PC-3 (cell line): Measurements from ENCODE around the gene MAP3K5. TPM values are rescaled to one million over a fixed set of nuclear protein-coding genes. Genes with fewer than 3 reads are reported as not detected.

Experiments used
- ATAC-seq: fragments of 200-7000 bp; cut with Tn5 transposase; 2 replicates; pipeline ENCODE4 v1.9.1; 2020; ENCODE audit warnings: mild to moderate bottlenecking, moderate library complexity
- BruUV-seq: library from RNA; stranded (reverse); fragments of 400-500 nt; replicated peaks from 2 replicates; lab custom pipeline; 2021; lab: Mats Ljungman, UMichigan
- CTCF ChIA-PET: fragments of 300-600 bp; sonication (Branson Sonifier 250); formaldehyde crosslinking; loops from one replicate; lab custom pipeline; 2022; ENCODE audit warnings: antibody characterized with exemption; lab: Charles Lee
- POLR2A ChIA-PET: fragments of 300-600 bp; sonication (Branson Sonifier 250); formaldehyde crosslinking; loops from one replicate; lab custom pipeline; 2022; ENCODE audit warnings: antibody characterized with exemption; ENCODE audit not compliant: unreplicated experiment; lab: Charles Lee
- DNase-seq: peaks from one replicate; pipeline ENCODE4 v3.0.0-alpha.2; 2015
- H2AFZ ChIP-seq: fragments of 300-600 bp; sonication (generic); 2 replicates; pipeline ENCODE4 v1.6.0; 2016; ENCODE audit warnings: antibody characterized with exemption, low read length
- H3F3A ChIP-seq: fragments of 300-600 bp; sonication (generic); one replicate; pipeline ENCODE4 v1.6.0; 2017; ENCODE audit warnings: antibody characterized with exemption, low read length, control low read depth, mild to moderate bottlenecking; ENCODE audit not compliant: unreplicated experiment
- H3K27ac ChIP-seq: fragments of 300-600 bp; sonication (generic); 2 replicates; pipeline ENCODE4 v1.5.1; 2016; ENCODE audit warnings: mild to moderate bottlenecking, low read length
- H3K27me3 ChIP-seq: fragments of 300-600 bp; sonication (generic); 2 replicates; pipeline ENCODE4 v1.6.1; 2016; ENCODE audit warnings: low read length, mixed read lengths
- H3K36me3 ChIP-seq: fragments of 300-600 bp; sonication (generic); 2 replicates; pipeline ENCODE4 v1.6.1; 2016; ENCODE audit warnings: low read depth, mixed run types, low read length, mixed read lengths
- H3K4me1 ChIP-seq: fragments of 300-600 bp; sonication (generic); 2 replicates; pipeline ENCODE4 v1.5.1; 2016; ENCODE audit warnings: low read length; ENCODE audit not compliant: insufficient read depth
- H3K4me2 ChIP-seq: fragments of 300-600 bp; sonication (generic); 2 replicates; pipeline ENCODE4 v1.6.0; 2016; ENCODE audit warnings: low read length
- H3K4me3 ChIP-seq: fragments of 300-600 bp; sonication (generic); 2 replicates; pipeline ENCODE4 v1.5.1; 2016; ENCODE audit warnings: mild to moderate bottlenecking, low read length, mixed read lengths
- H3K79me2 ChIP-seq: fragments of 300-600 bp; sonication (generic); 2 replicates; pipeline ENCODE4 v1.6.1; 2017; ENCODE audit warnings: low read length, mixed read lengths
- H3K9ac ChIP-seq: fragments of 300-600 bp; sonication (generic); 2 replicates; pipeline ENCODE4 v1.6.0; 2016; ENCODE audit warnings: mild to moderate bottlenecking, low read length
- H3K9me2 ChIP-seq: fragments of 300-600 bp; sonication (generic); replicated peaks from 2 replicates; pipeline ENCODE4 v1.6.1; 2016; ENCODE audit warnings: mixed run types, low read length, mixed read lengths
- H3K9me3 ChIP-seq: fragments of 300-600 bp; sonication (generic); 2 replicates; pipeline ENCODE4 v1.6.1; 2016; ENCODE audit warnings: low read length, mixed read lengths
- H4K20me1 ChIP-seq: fragments of 300-600 bp; sonication (generic); 2 replicates; pipeline ENCODE4 v1.6.1; 2016; ENCODE audit warnings: low read length, mixed read lengths
- EZH2 ChIP-seq: fragments of 300-600 bp; sonication (generic); IDR thresholded peaks from one replicate; pipeline ENCODE4 v1.6.1; 2017; ENCODE audit warnings: antibody characterized with exemption, mild to moderate bottlenecking, low read length; ENCODE audit not compliant: unreplicated experiment
- EZH2phosphoT487 ChIP-seq: fragments of 300-600 bp; sonication (generic); IDR thresholded peaks from 2 replicates; pipeline ENCODE4 v1.6.1; 2018; ENCODE audit warnings: mild to moderate bottlenecking, antibody characterized with exemption, low read length, borderline replicate concordance
- intact Hi-C: fragments of 100-400 bp; cut with micrococcal nuclease; formaldehyde crosslinking; loops from 2 replicates; pipeline ENCODE4 v1.9.0; 2023
- total RNA-seq: library from RNA; depleted of rRNA; stranded (reverse); fragments of >200 nt; gene quantifications from 2 replicates; pipeline ENCODE4 v1.2.3, GENCODE V29; 2014
- TF ChIP-seq, protein P1 (sequence below): fragments of 300-600 bp; sonication (generic); conservative IDR thresholded peaks from 2 replicates; pipeline ENCODE4 v1.5.1; 2017; ENCODE audit warnings: antibody characterized with exemption, low read depth, mild to moderate bottlenecking, low read length

Gene MAP3K5
- total RNA-seq, 1 experiment from 2014 or later, result 4.3 TPM

DNA sequence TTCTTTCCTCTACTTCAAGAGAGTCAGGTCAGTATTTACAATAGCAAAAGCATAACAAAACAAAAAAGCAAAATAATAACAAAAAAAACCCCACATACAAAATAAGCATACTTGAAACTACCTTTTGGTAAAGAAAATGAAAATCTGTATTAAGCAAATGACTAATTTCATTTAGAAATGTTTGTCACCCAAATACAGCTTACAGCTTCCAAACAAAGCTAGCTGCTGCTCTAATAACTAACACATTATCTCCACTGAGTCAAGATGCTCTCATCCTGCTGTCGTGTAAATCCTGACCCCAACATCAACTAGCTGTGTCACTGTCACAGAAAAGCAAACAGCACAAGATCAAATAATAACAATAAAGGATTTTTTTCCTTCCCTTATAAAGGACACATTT lies 263.8 kb downstream of the MAP3K5 start:
- BruUV-seq, result no TSS peak
- ATAC-seq (no peak), DNase-seq (no peak)
- Histone ChIP-seq H3K4me2 (0 out of 2 replicates have a peak overlapping the region, but pooled peaks have one; percentile 14), H3K79me2 (peaks cover 49% of the 10 kb centered on the region), H3F3A (no peaks in the 10 kb centered on the region), H3K27ac (peak overlapping the region; percentile 54), H3K27me3 (no peaks in the 10 kb centered on the region), H3K4me1 (peaks cover 28% of the 10 kb centered on the region), H3K9me2 (no peaks in the 10 kb centered on the region), H3K36me3 (no peaks in the 10 kb centered on the region), H3K4me3 (no peak overlapping the region), H3K9ac (peak overlapping the region; percentile 33), H4K20me1 (no peaks in the 10 kb centered on the region), H2AFZ (no peak overlapping the region), H3K9me3 (no peaks in the 10 kb centered on the region)
- ChIA-PET CTCF (no interaction called here), POLR2A (interaction anchor here (0.6 kb wide), 1 partner anchor 11 kb away, joined by 3 read pairs; no protein-coding TSS in a partner anchor)
- TF ChIP-seq, protein P1, sequence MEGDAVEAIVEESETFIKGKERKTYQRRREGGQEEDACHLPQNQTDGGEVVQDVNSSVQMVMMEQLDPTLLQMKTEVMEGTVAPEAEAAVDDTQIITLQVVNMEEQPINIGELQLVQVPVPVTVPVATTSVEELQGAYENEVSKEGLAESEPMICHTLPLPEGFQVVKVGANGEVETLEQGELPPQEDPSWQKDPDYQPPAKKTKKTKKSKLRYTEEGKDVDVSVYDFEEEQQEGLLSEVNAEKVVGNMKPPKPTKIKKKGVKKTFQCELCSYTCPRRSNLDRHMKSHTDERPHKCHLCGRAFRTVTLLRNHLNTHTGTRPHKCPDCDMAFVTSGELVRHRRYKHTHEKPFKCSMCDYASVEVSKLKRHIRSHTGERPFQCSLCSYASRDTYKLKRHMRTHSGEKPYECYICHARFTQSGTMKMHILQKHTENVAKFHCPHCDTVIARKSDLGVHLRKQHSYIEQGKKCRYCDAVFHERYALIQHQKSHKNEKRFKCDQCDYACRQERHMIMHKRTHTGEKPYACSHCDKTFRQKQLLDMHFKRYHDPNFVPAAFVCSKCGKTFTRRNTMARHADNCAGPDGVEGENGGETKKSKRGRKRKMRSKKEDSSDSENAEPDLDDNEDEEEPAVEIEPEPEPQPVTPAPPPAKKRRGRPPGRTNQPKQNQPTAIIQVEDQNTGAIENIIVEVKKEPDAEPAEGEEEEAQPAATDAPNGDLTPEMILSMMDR, result no peak
- TF ChIP-seq EZH2phosphoT487 (no peak), EZH2 (no peak)
- intact Hi-C loops, result no loop called here

GRCh38 chr6:136527831-136528230 lies 264.4 kb downstream of the MAP3K5 start:
- H3K4me1 ChIP-seq, result peaks cover 28% of the 10 kb centered on the region
- H4K20me1 ChIP-seq, result no peaks in the 10 kb centered on the region
- no peaks in the 10 kb centered on the region for H3K36me3 ChIP-seq
- H3K4me3 ChIP-seq, result no peak overlapping the region
- ATAC-seq, result no peak
- peak overlapping the region; percentile 33 for H3K9ac ChIP-seq
- H3F3A ChIP-seq, result no peaks in the 10 kb centered on the region
- CTCF ChIA-PET, result no interaction called here
- H3K9me2 ChIP-seq, result no peaks in the 10 kb centered on the region
- no TSS peak for BruUV-seq
- intact Hi-C loops, result no loop called here
- peak overlapping the region; percentile 14; the same call in 1 of the 2 replicates for H3K4me2 ChIP-seq
- no peak overlapping the region for H2AFZ ChIP-seq
- DNase-seq, result peak; percentile 23
- TF ChIP-seq, protein P1, result no peak
- no peak for TF ChIP-seq EZH2
- no peak for TF ChIP-seq EZH2phosphoT487
- H3K79me2 ChIP-seq, result peaks cover 56% of the 10 kb centered on the region
- no peaks in the 10 kb centered on the region for H3K27me3 ChIP-seq
- no peaks in the 10 kb centered on the region for H3K9me3 ChIP-seq
- peak overlapping the region; percentile 54 for H3K27ac ChIP-seq
- POLR2A ChIA-PET, result interaction anchor here (0.6 kb wide), 1 partner anchor 706 kb away, joined by 3 read pairs; no protein-coding TSS in a partner anchor

DNA sequence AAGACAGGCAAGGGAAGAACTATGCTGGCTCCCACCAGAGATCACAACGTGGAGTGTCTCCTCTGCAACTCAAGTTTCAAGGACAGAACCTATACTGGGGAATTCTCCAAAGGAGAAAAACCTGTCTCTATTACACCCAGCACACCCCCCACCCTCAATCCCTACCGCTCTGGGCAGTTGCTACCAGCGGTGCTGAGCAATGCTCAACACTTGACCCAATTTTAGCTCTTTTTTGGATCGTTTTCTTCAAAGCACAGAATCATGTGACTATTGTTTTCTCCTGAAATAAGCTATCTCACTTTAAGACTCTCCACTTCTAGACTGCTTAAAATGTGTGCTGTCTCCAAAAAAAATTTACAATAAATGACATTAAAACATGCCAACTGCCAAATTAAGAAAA lies 265.3 kb downstream of the MAP3K5 start:
- ChIA-PET CTCF (no interaction called here), POLR2A (no interaction called here)
- no peak overlapping the region for H3K27ac ChIP-seq
- peak overlapping the region; percentile 25; the same call in 1 of the 2 replicates for H3K9ac ChIP-seq
- no peak overlapping the region for H2AFZ ChIP-seq
- no peak for ATAC-seq
- peaks cover 28% of the 10 kb centered on the region for H3K4me1 ChIP-seq
- TF ChIP-seq EZH2phosphoT487, result no peak
- intact Hi-C loops, result no loop called here
- H3K9me3 ChIP-seq, result no peaks in the 10 kb centered on the region
- no peaks in the 10 kb centered on the region for H3F3A ChIP-seq
- BruUV-seq, result no TSS peak
- no peaks in the 10 kb centered on the region for H3K9me2 ChIP-seq
- no peak overlapping the region for H3K4me3 ChIP-seq
- H3K4me2 ChIP-seq, result no peak overlapping the region
- no peaks in the 10 kb centered on the region for H3K36me3 ChIP-seq
- H4K20me1 ChIP-seq, result peaks cover 2% of the 10 kb centered on the region; the same call in 1 of the 2 replicates
- H3K27me3 ChIP-seq, result no peaks in the 10 kb centered on the region
- H3K79me2 ChIP-seq, result peaks cover 56% of the 10 kb centered on the region
- DNase-seq, result no peak
